Activated T-cell treated with anti-CD3 and anti-CD28 coated beads, Interleukin-2, amount 50 U/mL, for 72 hours (primary cell): Measurements from ENCODE around the gene P4HA1. TPM values are rescaled to one million over a fixed set of nuclear protein-coding genes. Genes with fewer than 3 reads are reported as not detected.
"Not testable (repeated sequence)": the region's sequence is repeated elsewhere in the genome, so short reads cannot be mapped to it uniquely, and the experiment has no call there.

Source experiments
- ATAC-seq, 2 donors: fragments of 150-1000 bp; cut with Tn5 transposase; replicated peaks in 1 of 2; 2 replicates each; pipeline ENCODE4 v1.10.0; 2021; ENCODE audit warnings: moderate library complexity in 2 of 2, mild to moderate bottlenecking in 1 of 2
- DNase-seq, 2 donors: peaks; one replicate each; pipeline ENCODE4 v3.0.0; 2021 to 2022; ENCODE audit warnings: mixed read lengths in 1 of 2
- H3K27ac Mint-ChIP-seq: one replicate; pipeline ENCODE4 v1.8.0; 2022; ENCODE audit warnings: mild to moderate bottlenecking, moderate library complexity, mixed read lengths
- H3K27me3 Mint-ChIP-seq: one replicate; pipeline ENCODE4 v1.8.0; 2022; ENCODE audit warnings: low read depth, mixed read lengths
- H3K36me3 Mint-ChIP-seq, 2 donors: one replicate each; pipeline ENCODE4 v1.8.0; 2022; ENCODE audit warnings: mixed read lengths in 2 of 2, mild to moderate bottlenecking in 1 of 2; ENCODE audit not compliant: insufficient read depth in 2 of 2
- H3K4me1 Mint-ChIP-seq: one replicate; pipeline ENCODE4 v1.8.0; 2022; ENCODE audit warnings: low read depth, mixed read lengths
- H3K4me3 Mint-ChIP-seq, 2 donors: one replicate each; pipeline ENCODE4 v1.8.0; 2022; ENCODE audit warnings: mild to moderate bottlenecking in 2 of 2, mixed read lengths in 2 of 2, moderate library complexity in 2 of 2
- H3K9me3 Mint-ChIP-seq, 2 donors: one replicate each; pipeline ENCODE4 v1.8.0; 2022; ENCODE audit warnings: mixed read lengths in 2 of 2
- total RNA-seq, 2 donors: library from RNA; stranded (reverse); gene quantifications; one replicate each; pipeline ENCODE4 v1.2.3, GENCODE V29; 2022

Gene P4HA1
- total RNA-seq, 2 donors from 2014 or later = 20.5 to 28.8 TPM

DNA sequence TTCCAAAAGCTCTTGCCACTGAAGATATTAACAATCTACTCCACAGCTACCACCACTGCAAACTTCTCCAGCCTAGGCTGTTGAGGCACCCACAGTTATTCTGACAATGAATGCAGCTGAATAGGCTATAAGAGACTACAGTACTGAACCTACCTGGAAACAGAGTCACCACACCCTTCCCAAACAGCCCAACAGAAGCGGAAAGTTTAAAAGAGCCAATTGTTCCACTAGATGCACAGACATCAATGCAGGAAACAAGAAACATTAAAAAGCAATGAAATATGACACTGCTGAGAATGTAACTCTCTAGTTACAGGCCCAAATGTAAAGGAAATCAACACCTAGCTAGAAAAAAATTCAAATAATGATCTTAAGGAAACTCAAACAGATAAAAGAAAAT lies 77.6 kb downstream of the P4HA1 start:
- no peaks in the 10 kb centered on the region for H3K9me3 Mint-ChIP-seq
- H3K36me3 Mint-ChIP-seq = peaks cover 10 to 12% of the 10 kb centered on the region in 2 donors
- no peak for DNase-seq
- H3K4me1 Mint-ChIP-seq = peaks cover 34% of the 10 kb centered on the region
- no peaks in the 10 kb centered on the region for H3K27me3 Mint-ChIP-seq
- H3K27ac Mint-ChIP-seq = no peak overlapping the region
- ATAC-seq = no peak
- no peak overlapping the region for H3K4me3 Mint-ChIP-seq

DNA sequence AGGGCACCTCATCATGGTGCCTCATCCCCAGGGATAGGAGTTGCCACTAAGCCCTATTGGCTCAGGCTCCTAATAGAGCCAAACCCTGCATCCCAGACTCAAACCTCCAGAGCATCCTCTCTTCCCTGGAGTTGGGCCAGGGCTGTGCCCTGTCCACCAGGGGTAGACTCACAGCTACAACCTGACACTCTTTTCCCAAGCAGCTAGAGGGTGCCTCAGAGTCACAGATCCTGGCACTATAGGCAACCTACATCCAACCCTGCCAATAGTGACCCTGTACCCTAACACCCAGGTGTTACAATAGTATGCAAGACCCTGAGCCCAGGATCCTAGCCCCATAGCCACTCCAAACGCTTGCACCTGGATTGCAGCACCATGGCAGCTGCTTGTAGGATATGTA lies 78.0 kb downstream of the P4HA1 start:
- Mint-ChIP-seq H3K27me3 (no peaks in the 10 kb centered on the region), H3K9me3 (no peaks in the 10 kb centered on the region), H3K27ac (no peak overlapping the region), H3K4me1 (peaks cover 30% of the 10 kb centered on the region), H3K4me3 (no peak overlapping the region), H3K36me3 (peaks cover 10 to 12% of the 10 kb centered on the region in 2 donors)
- DNase-seq (no peak), ATAC-seq (no peak)

DNA sequence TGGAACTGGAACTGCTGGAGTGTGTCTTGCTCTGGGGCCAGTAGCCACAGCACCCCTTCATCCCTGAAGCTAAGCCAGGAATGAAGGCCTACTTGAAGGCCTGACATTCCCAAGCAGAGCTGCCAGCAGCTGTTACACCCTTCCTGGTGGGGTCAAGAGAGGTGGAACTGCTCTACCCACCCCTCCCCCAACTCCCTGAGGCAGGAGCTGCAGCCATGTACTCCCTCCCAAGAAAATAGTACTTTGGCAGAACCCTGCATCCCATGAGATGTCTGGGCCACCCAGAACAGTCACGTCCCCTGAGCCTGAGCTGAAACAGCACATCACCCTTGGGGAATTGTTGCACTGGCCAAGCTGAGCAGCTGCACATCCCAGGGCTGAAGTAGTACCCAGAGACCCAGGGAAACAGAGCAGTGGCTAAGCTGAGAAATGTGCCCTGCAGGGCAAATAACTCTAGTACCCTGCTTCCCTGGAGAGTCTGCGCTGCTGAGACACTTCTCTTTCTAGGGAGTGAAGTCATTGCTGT lies 78.6 kb downstream of the P4HA1 start:
- H3K4me1 Mint-ChIP-seq = peaks cover 24% of the 10 kb centered on the region
- H3K36me3 Mint-ChIP-seq = peaks cover 7 to 13% of the 10 kb centered on the region in 2 donors
- no peak overlapping the region for H3K27ac Mint-ChIP-seq
- ATAC-seq (no peak), DNase-seq (no peak)
- H3K9me3 Mint-ChIP-seq = no peaks in the 10 kb centered on the region
- H3K4me3 Mint-ChIP-seq = no peak overlapping the region
- no peaks in the 10 kb centered on the region for H3K27me3 Mint-ChIP-seq

DNA sequence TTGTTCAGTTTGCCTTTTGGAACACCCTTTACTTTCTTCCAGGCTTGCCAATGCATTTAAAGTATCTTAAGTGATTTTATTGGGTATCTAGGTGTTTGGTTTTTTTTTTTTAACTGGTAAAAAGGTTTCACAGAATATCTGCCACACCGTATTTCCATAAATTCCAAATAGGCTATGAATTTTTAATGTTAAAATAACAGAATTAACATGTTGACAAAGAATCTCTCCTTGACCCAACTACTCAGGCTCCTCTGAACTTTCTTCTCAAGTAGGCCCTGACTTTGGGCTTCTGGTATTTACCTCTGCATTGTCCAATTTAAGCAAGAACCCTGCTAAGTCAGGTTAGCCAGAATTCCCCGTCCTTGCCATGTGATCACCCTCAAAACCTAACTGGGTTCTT lies 80.9 kb downstream of the P4HA1 start:
- no peak overlapping the region for H3K27ac Mint-ChIP-seq
- no peak overlapping the region for H3K4me3 Mint-ChIP-seq
- no peak for ATAC-seq
- no peak for DNase-seq
- H3K27me3 Mint-ChIP-seq = no peaks in the 10 kb centered on the region
- H3K4me1 Mint-ChIP-seq = peaks cover 12% of the 10 kb centered on the region
- H3K36me3 Mint-ChIP-seq = peaks cover 5 to 13% of the 10 kb centered on the region in 2 donors
- H3K9me3 Mint-ChIP-seq = no peaks in the 10 kb centered on the region

DNA sequence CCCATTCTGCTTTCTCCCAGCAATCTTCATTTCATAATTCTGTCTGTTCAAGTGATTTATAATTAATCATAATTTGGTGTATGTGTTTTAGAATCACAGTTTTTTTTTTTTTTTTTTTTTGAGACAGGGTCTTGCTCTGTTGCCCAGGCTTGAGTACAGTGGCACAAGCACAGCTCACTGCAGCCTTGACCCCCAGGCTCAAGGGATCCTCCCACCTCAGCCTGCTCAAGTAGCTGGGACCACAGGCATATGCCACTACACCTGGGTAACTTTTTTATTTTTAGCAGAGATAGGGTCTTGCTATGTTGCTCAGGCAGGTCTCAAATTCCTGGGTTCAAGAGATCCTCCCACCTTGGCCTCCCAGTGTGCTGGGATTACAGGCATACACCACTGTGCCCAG lies 92.8 kb downstream of the P4HA1 start:
- ATAC-seq (no peak), DNase-seq (no peak)
- Mint-ChIP-seq H3K27ac (no peak overlapping the region), H3K9me3 (peaks cover 2% of the 10 kb centered on the region in 2 donors), H3K27me3 (no peaks in the 10 kb centered on the region), H3K4me3 (no peak overlapping the region), H3K36me3 (peaks cover 5 to 15% of the 10 kb centered on the region in 2 donors), H3K4me1 (no peaks in the 10 kb centered on the region)

DNA sequence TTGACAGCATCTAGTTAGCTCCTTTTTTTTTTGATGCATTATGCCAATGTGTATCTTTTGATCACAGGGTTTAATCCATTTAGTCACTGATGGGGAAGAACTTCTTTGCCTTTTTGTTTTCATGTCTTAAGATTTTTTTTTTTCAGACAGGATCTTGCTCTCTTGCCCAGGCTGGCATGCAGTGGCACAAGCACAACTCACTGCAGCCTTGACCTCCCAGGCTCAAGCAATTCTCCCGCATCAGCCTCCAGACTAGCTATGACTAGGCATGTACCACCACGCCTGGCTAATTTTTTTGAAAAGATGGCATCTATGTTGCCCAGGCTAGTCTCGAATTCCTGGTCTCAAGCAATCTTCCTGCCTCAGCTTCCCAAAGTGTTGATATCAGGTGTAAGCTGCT lies 95.7 kb downstream of the P4HA1 start:
- Mint-ChIP-seq H3K4me3 (no peak overlapping the region), H3K36me3 (peaks cover 7 to 20% of the 10 kb centered on the region in 2 donors), H3K9me3 (peaks cover 4 to 5% of the 10 kb centered on the region in 2 donors), H3K27me3 (no peaks in the 10 kb centered on the region), H3K27ac (no peak overlapping the region), H3K4me1 (no peaks in the 10 kb centered on the region)
- no peak for ATAC-seq
- no peak for DNase-seq

DNA sequence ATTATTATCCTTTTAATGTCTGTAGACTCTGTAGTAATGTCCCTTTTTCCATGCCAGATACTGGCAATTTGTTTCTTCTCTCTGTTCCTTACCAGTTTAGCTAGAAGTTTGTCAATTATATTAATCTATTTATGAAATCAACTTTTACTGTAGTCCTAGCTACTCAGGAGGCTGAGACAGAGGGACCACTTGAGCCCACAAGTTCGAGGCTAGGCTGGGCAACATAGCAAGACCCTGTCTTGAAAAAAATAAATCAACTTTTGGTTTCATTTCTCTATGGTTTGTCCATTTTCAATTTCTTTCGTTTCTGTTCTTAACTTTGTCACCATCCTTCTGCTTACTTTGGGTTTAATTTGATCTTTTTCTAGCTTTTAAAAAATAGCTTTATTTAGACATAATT lies 99.6 kb downstream of the P4HA1 start:
- ATAC-seq = no peak
- H3K4me1 Mint-ChIP-seq = no peaks in the 10 kb centered on the region
- H3K4me3 Mint-ChIP-seq = no peak overlapping the region
- H3K9me3 Mint-ChIP-seq = peaks cover 6 to 7% of the 10 kb centered on the region in 2 donors
- no peak for DNase-seq
- H3K36me3 Mint-ChIP-seq = peaks cover 9 to 22% of the 10 kb centered on the region in 2 donors
- H3K27ac Mint-ChIP-seq = no peak overlapping the region
- no peaks in the 10 kb centered on the region for H3K27me3 Mint-ChIP-seq

DNA sequence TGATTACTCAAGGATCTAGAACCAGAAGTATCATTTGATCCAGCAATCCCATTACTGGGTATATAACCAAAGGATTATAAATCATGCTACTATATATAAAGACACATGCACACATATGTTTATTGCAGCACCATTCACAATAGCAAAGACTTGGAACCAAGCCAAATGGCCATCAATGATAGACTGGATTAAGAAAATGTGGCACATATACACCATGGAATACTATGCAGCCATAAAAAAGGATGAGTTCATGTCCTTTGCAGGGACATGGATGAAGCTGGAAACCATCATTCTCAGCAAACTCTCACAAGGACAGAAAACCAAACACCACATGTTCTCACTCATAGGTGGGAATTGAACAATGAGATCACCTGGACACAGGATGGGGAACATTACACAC lies 101.2 kb downstream of the P4HA1 start:
- not testable (repeated sequence) for H3K4me1 Mint-ChIP-seq, H3K4me3 Mint-ChIP-seq, ATAC-seq

DNA sequence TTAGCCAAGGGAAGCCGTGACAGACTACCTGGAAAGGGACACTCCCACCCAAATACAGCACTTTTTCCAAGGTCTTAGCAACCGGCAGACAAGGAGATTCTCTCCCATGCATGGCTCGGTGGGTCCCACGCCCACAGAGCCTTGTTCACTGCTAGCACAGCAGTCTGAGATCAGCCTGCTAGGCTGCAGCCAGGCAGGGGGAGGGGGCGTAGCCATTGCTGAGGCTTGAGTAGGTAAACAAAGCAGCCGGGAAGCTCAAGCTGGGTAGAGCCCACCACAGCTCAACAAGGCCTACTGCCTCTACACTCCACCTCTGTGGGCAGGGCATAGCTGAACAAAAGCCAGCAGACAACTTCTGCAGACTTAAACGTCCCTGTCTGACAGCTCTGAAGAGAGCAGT lies 106.9 kb downstream of the P4HA1 start:
- DNase-seq, H3K9me3 Mint-ChIP-seq, H3K36me3 Mint-ChIP-seq, H3K4me1 Mint-ChIP-seq, H3K27ac Mint-ChIP-seq, H3K27me3 Mint-ChIP-seq, ATAC-seq, H3K4me3 Mint-ChIP-seq: not testable (repeated sequence)

More for the DNA sequence above, 101.2 kb downstream of the P4HA1 start:
- not testable (repeated sequence) for H3K27me3 Mint-ChIP-seq, H3K27ac Mint-ChIP-seq, H3K9me3 Mint-ChIP-seq, DNase-seq
- H3K36me3 Mint-ChIP-seq = peaks cover 14 to 17% of the 10 kb centered on the region in 2 donors

DNA sequence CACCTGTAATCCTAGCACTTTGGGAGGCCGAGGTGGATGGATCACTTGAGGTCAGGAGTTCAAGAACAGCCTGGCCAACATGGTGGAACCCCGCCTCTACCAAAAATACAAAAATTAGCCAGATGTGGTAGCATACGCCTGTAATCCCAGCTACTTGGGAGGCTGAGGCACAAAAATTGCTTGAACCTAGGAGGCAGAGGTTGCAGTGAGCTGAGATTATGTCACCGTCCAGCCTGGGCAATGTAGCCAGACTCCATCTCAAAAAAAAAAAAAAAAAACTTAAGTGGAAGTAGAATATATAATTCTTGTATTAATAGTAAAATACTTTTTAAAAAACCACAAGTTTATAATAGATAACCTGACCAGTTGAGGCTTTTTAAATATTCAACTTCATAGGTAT lies 112.0 kb downstream of the P4HA1 start:
- H3K27ac Mint-ChIP-seq, H3K27me3 Mint-ChIP-seq, H3K4me3 Mint-ChIP-seq, ATAC-seq, H3K4me1 Mint-ChIP-seq, DNase-seq: not testable (repeated sequence)
- peaks cover 8 to 10% of the 10 kb centered on the region in 2 donors for H3K9me3 Mint-ChIP-seq
- H3K36me3 Mint-ChIP-seq = peaks cover 8 to 10% of the 10 kb centered on the region in 2 donors

DNA sequence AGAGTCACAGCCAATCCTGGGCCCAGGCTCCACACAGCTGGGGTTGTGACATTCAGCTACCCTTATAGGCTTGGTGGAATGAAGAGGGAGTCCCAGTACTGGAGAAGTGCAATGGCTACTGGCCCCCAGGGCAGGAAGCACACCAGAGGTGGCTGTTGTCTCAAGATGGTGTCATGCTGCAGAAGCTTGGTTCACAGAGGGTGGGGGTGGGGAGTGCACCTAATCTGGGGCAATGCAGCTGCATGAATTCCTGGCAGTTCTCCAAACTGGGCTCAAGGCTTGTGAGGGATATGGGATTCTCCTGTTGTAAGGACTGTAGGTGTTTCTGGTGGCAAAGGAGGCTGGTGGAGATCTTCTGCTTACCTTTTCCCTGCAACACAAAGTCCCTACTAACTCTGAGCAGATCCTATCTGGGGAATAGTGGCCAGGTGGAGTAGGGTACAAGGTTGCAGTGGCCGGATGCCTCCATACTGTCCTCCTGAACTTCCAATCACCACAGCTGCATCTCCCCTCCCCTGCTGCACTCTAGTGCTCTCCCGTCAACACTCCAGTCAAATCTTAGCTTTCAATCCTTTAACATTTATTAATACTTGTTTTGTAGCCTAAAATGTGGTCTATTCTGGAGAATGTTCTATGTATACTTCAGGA lies 114.7 kb downstream of the P4HA1 start:
- ATAC-seq = no peak
- Mint-ChIP-seq H3K4me1 (no peaks in the 10 kb centered on the region), H3K36me3 (peaks cover 10 to 29% of the 10 kb centered on the region in 2 donors), H3K27me3 (no peaks in the 10 kb centered on the region), H3K9me3 (peaks cover 20 to 23% of the 10 kb centered on the region in 2 donors), H3K27ac (no peak overlapping the region), H3K4me3 (no peak overlapping the region)
- DNase-seq = no peak

DNA sequence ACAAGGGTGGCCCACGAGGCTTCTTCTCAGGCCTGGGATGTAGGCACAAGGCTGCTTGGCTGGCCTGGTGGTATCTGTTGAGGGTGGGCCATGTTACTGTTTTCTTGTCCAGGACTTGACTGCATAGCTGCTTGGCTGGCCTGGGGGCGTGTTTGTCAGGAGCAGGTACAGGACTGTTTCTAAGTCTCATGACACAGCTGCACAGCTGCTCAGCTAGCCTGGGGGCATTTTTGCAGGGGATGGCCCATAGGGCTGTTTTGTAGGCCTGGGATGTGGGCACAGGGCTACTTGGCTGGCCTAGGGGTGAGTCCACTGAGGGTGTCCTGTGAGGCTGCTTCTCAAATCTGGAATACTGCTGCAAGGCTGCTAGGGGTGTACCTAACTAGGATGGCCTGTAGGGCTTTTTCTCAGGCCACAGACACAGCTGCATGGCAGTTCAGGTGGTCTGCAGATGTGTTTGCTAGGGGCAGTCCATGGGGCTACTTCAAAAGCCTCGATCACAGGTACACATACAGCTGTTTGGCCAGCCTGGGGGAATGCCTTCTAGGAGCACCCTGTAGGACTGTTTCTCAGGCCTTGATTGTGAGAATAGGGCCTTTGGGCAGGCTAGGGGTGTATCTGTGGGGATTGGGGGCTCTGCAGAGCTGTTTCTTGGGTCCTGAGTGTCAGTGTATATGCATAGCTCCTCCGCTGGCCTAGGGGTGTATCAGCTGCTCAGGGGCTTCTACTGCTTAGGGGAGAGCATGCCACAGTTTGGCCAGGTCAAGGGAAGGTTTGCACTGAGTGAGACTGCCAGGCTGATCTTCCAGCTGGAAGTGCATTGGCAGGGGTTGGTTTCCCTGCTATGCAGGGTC lies 115.4 kb downstream of the P4HA1 start:
- peaks cover 12 to 31% of the 10 kb centered on the region in 2 donors for H3K36me3 Mint-ChIP-seq
- no peak for DNase-seq
- peaks cover 22 to 25% of the 10 kb centered on the region in 2 donors for H3K9me3 Mint-ChIP-seq
- no peak for ATAC-seq
- no peak overlapping the region for H3K4me3 Mint-ChIP-seq
- H3K27me3 Mint-ChIP-seq = no peaks in the 10 kb centered on the region
- H3K27ac Mint-ChIP-seq = no peak overlapping the region
- H3K4me1 Mint-ChIP-seq = no peaks in the 10 kb centered on the region

DNA sequence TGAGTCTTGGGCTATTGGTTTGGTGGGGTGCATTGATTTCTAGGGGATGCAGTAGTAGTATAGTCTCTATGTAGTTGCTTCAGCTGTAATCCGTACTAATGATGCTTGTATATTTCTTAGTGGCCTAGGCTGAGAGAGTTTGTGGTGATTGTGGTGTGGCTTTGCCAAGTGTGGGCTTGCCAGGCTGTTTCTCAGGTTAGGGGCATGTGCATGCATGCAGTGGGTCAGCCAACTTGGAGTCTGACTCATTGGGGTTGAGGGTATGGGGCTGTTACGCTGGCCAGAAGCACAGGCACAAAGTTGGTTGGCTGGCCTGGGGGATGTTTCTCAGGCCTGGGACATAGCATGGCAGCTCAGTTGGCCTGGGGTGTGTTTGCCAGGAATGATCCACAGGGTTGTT lies 116.3 kb downstream of the P4HA1 start:
- Mint-ChIP-seq H3K27me3 (peaks cover 6% of the 10 kb centered on the region), H3K27ac (no peak overlapping the region), H3K36me3 (peaks cover 12 to 34% of the 10 kb centered on the region in 2 donors), H3K4me1 (no peaks in the 10 kb centered on the region), H3K9me3 (peaks cover 26 to 31% of the 10 kb centered on the region in 2 donors), H3K4me3 (no peak overlapping the region)
- no peak for DNase-seq
- no peak for ATAC-seq
